Keratinocyte (primary cell): ENCODE results near the gene DGCR8. TPM values are rescaled to one million over a fixed set of nuclear protein-coding genes. Genes with fewer than 3 reads are reported as not detected.

Source experiments
- DNase-seq: peaks from one replicate; pipeline ENCODE4 v3.0.0-alpha.2; 2011; ENCODE audit warnings: low read depth, missing footprints, low spot score
- FAIRE-seq: peaks from 2 replicates; lab custom pipeline; 2011; peaks lifted over from hg19 to GRCh38; lab: Jason Lieb, UNC
- H2AFZ ChIP-seq: 2 replicates; pipeline ENCODE4 v1.6.0; 2012; ENCODE audit warnings: low read length, control low read depth, inconsistent platforms; ENCODE audit not compliant: control insufficient read depth
- H3K27ac ChIP-seq: 2 replicates; pipeline ENCODE4 v1.5.1; 2011; ENCODE audit warnings: low read length; ENCODE audit not compliant: control insufficient read depth, insufficient read depth
- H3K27me3 ChIP-seq: 3 replicates; pipeline ENCODE4 v1.6.0; 2011; ENCODE audit warnings: low read length; ENCODE audit not compliant: control insufficient read depth, insufficient read depth; ENCODE audit errors: extremely low read depth
- H3K36me3 ChIP-seq, 2 experiments: 2 replicates in 1 of 2; 3 replicates in 1 of 2; pipeline ENCODE4 v1.5.1; 2011; ENCODE audit warnings: low read length in 2 of 2, mild to moderate bottlenecking in 1 of 2; ENCODE audit not compliant: control insufficient read depth in 2 of 2, insufficient read depth in 2 of 2; ENCODE audit errors: extremely low read depth in 1 of 2
- H3K4me1 ChIP-seq: 3 replicates; pipeline ENCODE4 v1.5.1; 2011; ENCODE audit warnings: low read length; ENCODE audit not compliant: control insufficient read depth, insufficient read depth; ENCODE audit errors: extremely low read depth
- H3K4me2 ChIP-seq: 3 replicates; pipeline ENCODE4 v1.6.0; 2011; ENCODE audit warnings: low read depth, low read length; ENCODE audit not compliant: control insufficient read depth, insufficient read depth; ENCODE audit errors: extremely low read depth
- H3K4me3 ChIP-seq, 3 experiments: fragments of 200-600 bp in 1 of 3; sonication (generic) in 1 of 3; 2 replicates in 2 of 3; 3 replicates in 1 of 3; pipeline ENCODE4 v1.5.1; 2011 to 2016; ENCODE audit warnings: low read length in 3 of 3, mild to moderate bottlenecking in 3 of 3, control low read depth in 2 of 3, inconsistent platforms in 1 of 3, low read depth in 1 of 3, mixed read lengths in 1 of 3, mixed run types in 1 of 3, moderate library complexity in 1 of 3; ENCODE audit not compliant: control insufficient read depth in 2 of 3, insufficient read depth in 2 of 3; ENCODE audit errors: extremely low read depth in 1 of 3
- H3K79me2 ChIP-seq: 2 replicates; pipeline ENCODE4 v1.6.0; 2012; ENCODE audit warnings: low read length; ENCODE audit not compliant: control insufficient read depth, insufficient read depth
- H3K9ac ChIP-seq: 3 replicates; pipeline ENCODE4 v1.6.0; 2011; ENCODE audit warnings: low read length; ENCODE audit not compliant: control insufficient read depth, insufficient read depth; ENCODE audit errors: extremely low read depth
- H3K9me1 ChIP-seq: 3 replicates; pipeline ENCODE4 v1.6.0; 2011; ENCODE audit warnings: low read length; ENCODE audit not compliant: control insufficient read depth, insufficient read depth; ENCODE audit errors: extremely low read depth
- H3K9me3 ChIP-seq: 2 replicates; pipeline ENCODE4 v1.5.1; 2012; ENCODE audit warnings: low read depth, low read length; ENCODE audit not compliant: control insufficient read depth
- H4K20me1 ChIP-seq: 3 replicates; pipeline ENCODE4 v1.6.0; 2011; ENCODE audit warnings: low read length; ENCODE audit not compliant: control insufficient read depth, insufficient read depth; ENCODE audit errors: extremely low read depth
- EZH2 ChIP-seq: IDR thresholded peaks from one replicate; pipeline ENCODE4 v1.6.1; 2012; ENCODE audit warnings: inconsistent platforms, mild to moderate bottlenecking, low read length, moderate library complexity
- dilution Hi-C: fragments of 300-500 bp; cut with MboI; formaldehyde crosslinking; loops from one replicate; pipeline ENCODE4 v1.7.0; 2020; ENCODE audit warnings: low sequenced_read_pairs; ENCODE audit not compliant: extremely low pct_ligation_motif_present
- polyA plus RNA-seq, 5 experiments: library from polyadenylated mRNA; depleted of rRNA in 3 of 5; stranded (reverse) in 3 of 5; stranded (forward) in 1 of 5; unstranded in 1 of 5; fragments of >200 nt; gene quantifications; 1 replicate in 1 of 5; 2 replicates in 3 of 5; 3 replicates in 1 of 5; pipeline versions ENCODE4 v1.2.1 to v1.2.3, GENCODE V29; 2011 to 2012; ENCODE audit warnings: missing spikeins in 2 of 5, low read depth in 1 of 5, low replicate concordance in 1 of 5
- TF ChIP-seq, protein P1 (sequence below), 3 experiments: IDR thresholded peaks in 1 of 3; conservative IDR thresholded peaks in 1 of 3; optimal IDR thresholded peaks in 1 of 3; 2 replicates in 2 of 3; 3 replicates in 1 of 3; pipeline versions ENCODE3 to v1.5.1; 2011; ENCODE audit warnings: low read length in 3 of 3, mild to moderate bottlenecking in 3 of 3, moderate library complexity in 2 of 3, control low read depth in 1 of 3, inconsistent platforms in 1 of 3; ENCODE audit not compliant: insufficient read depth in 2 of 3; ENCODE audit errors: extremely low read depth in 1 of 3

DGCR8 gene
- polyA plus RNA-seq, 1 donor (not counting 4 experiments of a cell fraction or from before 2014, with no cell fraction given) = 17.2 TPM

DNA sequence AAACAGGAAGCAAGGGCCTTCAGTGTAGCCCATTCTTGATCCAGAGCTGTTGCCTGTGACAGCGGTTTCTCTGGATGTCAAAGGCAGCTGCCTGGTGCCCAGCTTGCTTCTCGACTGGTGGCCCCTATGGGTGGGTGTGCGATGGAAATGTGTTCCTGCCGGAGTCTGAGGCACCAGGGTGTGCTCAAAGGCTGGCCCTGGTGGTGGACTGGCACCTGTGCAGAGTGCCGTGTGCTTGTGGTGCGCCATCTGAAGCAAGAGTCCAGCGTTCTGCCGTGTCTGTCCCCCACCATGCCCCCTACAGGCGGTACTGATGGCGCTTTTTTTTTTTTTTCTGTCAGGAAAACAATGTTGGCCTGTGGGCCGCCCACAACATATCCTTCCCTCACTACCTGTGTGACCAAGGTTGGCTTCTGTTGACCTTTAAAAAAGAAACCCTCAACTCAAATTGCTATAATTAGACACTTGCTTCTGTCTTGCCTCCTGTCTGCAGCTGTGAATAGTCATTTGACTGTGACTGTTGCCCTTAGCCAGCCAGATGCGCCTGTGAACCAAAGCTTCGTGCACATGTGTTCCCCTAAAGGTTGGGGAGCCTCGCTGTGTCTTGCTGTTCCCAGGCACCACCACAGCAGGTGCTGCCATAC is 31.1 kb downstream of the DGCR8 start:
- Histone ChIP-seq H3K9ac (no peak overlapping the region), H3K27me3 (no peaks in the 10 kb centered on the region), H3K36me3 (peaks cover 52 to 59% of the 10 kb centered on the region in 2 experiments), H3K9me3 (no peaks in the 10 kb centered on the region), H3K79me2 (peaks cover 26% of the 10 kb centered on the region), H2AFZ (no peak overlapping the region), H3K4me3 (no peak overlapping the region), H3K4me2 (no peak overlapping the region), H4K20me1 (no peaks in the 10 kb centered on the region), H3K4me1 (peaks cover 8% of the 10 kb centered on the region), H3K27ac (no peak overlapping the region), H3K9me1 (no peaks in the 10 kb centered on the region)
- dilution Hi-C loops = no loop called here
- FAIRE-seq = no peak
- DNase-seq = no peak
- no peak for TF ChIP-seq EZH2
- TF ChIP-seq, protein P1, sequence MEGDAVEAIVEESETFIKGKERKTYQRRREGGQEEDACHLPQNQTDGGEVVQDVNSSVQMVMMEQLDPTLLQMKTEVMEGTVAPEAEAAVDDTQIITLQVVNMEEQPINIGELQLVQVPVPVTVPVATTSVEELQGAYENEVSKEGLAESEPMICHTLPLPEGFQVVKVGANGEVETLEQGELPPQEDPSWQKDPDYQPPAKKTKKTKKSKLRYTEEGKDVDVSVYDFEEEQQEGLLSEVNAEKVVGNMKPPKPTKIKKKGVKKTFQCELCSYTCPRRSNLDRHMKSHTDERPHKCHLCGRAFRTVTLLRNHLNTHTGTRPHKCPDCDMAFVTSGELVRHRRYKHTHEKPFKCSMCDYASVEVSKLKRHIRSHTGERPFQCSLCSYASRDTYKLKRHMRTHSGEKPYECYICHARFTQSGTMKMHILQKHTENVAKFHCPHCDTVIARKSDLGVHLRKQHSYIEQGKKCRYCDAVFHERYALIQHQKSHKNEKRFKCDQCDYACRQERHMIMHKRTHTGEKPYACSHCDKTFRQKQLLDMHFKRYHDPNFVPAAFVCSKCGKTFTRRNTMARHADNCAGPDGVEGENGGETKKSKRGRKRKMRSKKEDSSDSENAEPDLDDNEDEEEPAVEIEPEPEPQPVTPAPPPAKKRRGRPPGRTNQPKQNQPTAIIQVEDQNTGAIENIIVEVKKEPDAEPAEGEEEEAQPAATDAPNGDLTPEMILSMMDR (optimal IDR thresholded peaks at IDR 0.05 in 1 of 3, IDR thresholded peaks at IDR 0.05 in 1 of 3, conservative IDR thresholded peaks at IDR 0.05 in 1 of 3; ENCODE audit: extremely low read depth in 1 of 3, insufficient read depth in 2 of 3, low read length in 3 of 3) = peak; percentile 35 to 49 (median 40)

DNA sequence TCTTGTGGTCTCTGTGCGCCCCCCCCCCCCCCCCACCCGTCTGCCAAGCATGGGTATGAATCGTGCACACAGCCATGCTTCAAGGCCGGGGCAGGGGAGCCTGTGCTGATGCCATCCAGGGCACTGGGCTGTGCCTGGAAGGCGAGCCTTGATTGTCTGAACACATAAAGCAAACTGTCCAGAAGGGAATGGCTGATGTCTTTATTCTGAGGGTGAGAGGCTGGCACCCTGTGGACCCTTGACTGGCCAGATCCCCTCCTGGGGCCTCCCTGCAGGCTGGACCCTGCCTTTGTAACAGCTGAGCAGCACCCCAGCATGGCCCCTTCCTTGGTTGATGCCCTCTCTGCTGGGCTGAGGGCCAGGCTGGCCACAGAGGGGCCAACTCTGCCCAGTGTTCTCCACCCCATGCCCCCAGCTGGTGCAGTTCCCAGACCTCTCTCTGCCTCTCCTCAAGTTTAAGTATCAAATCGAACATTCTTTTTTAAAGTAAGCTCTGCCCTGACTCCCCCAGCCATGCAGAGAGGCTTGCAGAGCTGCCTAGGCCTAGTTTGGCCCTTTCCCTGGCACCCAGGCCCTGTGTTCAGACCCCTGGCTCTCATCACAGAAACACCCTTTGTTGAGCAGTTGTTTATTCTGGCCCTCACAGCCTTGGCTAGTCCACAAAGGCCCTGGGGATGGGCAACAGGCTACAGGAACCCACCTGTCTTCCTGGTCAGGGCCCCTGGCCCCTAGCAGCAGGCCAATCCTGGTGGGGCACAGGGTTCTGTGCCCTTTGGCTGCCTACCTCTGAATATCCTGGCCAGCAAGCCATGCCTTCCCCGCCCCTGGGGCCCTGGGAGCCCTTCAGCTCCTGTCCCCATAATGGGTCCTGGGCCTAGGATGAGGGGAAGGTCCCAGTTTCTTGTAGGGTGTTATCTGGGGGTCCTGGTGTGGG is 31.9 kb downstream of the DGCR8 start:
- Histone ChIP-seq H3K9me1 (no peaks in the 10 kb centered on the region), H3K79me2 (peaks cover 32% of the 10 kb centered on the region), H3K4me2 (no peak overlapping the region), H3K4me1 (peaks cover 8% of the 10 kb centered on the region), H4K20me1 (no peaks in the 10 kb centered on the region), H3K9ac (no peak overlapping the region), H3K27me3 (no peaks in the 10 kb centered on the region), H3K27ac (no peak overlapping the region), H3K4me3 (no peak overlapping the region), H3K9me3 (no peaks in the 10 kb centered on the region), H2AFZ (no peak overlapping the region), H3K36me3 (peaks cover 44 to 52% of the 10 kb centered on the region in 2 experiments)
- TF ChIP-seq EZH2 = no peak
- TF ChIP-seq, protein P1 (optimal IDR thresholded peaks at IDR 0.05 in 1 of 3, IDR thresholded peaks at IDR 0.05 in 1 of 3, conservative IDR thresholded peaks at IDR 0.05 in 1 of 3; ENCODE audit: extremely low read depth in 1 of 3, insufficient read depth in 2 of 3, low read length in 3 of 3) = no peak
- dilution Hi-C loops = no loop called here
- DNase-seq = no peak
- no peak for FAIRE-seq
